ENCODE measurements around the gene SNX9.

DNA sequence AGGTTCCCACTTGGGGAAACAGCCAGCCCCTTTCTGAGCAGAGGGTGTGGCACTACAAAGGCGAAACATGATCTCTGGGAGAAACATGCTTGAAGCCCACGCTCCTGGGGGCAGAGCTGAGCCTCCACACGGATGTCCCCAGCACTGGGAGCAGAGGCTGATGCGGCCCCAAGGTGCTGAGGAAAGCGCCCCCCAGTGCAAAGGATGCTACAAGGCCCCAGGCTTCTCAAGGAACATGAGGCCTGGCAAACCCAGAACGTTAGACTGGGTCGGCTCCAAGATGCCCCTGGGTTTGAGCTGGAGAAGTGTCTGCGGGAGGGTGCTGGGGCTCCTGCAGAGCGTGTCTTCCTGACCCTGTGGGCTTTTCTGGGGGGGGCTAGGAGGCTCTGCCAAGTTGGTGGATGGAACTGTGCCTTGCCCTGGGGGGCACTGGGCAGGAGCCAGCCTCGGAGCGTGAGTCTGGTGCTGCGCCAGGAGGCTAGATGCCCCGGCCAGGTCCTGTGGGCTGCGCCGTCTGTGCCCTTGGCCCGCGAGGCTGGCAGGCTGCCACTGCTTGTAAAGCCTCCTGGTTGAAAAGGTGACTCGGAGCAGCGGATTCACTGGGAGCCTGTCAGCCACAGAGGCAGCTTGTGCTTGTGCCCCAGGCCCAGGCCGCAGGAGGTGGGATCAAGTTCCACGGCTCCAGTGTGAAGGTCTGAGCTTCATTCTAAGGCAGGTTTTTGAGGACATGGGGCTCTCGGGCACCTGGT is 166.7 kb downstream of the SNX9 start:
- TF ChIP-seq POLR2A (IDR thresholded peaks at IDR 0.05; ENCODE audit: low read depth, low read length) (no peak), EZH2 (IDR thresholded peaks at IDR 0.05; ENCODE audit: borderline replicate concordance, control insufficient read depth, low read depth, low read length) (no peak), SIN3A (IDR thresholded peaks at IDR 0.05; ENCODE audit: low read depth, low read length) (no peak), EP300 (IDR thresholded peaks at IDR 0.05; ENCODE audit: borderline replicate concordance in 1 of 2, control insufficient read depth in 1 of 2, low read depth in 2 of 2, low read length in 2 of 2) (no peak), NR2C1 (IDR thresholded peaks at IDR 0.05) (no peak), HCFC1 (IDR thresholded peaks at IDR 0.05; ENCODE audit: low read length) (no peak), BHLHE40 (IDR thresholded peaks at IDR 0.05; ENCODE audit: borderline replicate concordance in 1 of 2, low read depth in 2 of 2, low read length in 1 of 2) (no peak)
- TF ChIP-seq, protein P1, sequence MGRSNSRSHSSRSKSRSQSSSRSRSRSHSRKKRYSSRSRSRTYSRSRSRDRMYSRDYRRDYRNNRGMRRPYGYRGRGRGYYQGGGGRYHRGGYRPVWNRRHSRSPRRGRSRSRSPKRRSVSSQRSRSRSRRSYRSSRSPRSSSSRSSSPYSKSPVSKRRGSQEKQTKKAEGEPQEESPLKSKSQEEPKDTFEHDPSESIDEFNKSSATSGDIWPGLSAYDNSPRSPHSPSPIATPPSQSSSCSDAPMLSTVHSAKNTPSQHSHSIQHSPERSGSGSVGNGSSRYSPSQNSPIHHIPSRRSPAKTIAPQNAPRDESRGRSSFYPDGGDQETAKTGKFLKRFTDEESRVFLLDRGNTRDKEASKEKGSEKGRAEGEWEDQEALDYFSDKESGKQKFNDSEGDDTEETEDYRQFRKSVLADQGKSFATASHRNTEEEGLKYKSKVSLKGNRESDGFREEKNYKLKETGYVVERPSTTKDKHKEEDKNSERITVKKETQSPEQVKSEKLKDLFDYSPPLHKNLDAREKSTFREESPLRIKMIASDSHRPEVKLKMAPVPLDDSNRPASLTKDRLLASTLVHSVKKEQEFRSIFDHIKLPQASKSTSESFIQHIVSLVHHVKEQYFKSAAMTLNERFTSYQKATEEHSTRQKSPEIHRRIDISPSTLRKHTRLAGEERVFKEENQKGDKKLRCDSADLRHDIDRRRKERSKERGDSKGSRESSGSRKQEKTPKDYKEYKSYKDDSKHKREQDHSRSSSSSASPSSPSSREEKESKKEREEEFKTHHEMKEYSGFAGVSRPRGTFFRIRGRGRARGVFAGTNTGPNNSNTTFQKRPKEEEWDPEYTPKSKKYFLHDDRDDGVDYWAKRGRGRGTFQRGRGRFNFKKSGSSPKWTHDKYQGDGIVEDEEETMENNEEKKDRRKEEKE (IDR thresholded peaks at IDR 0.05): no peak
- TF ChIP-seq, protein P2, sequence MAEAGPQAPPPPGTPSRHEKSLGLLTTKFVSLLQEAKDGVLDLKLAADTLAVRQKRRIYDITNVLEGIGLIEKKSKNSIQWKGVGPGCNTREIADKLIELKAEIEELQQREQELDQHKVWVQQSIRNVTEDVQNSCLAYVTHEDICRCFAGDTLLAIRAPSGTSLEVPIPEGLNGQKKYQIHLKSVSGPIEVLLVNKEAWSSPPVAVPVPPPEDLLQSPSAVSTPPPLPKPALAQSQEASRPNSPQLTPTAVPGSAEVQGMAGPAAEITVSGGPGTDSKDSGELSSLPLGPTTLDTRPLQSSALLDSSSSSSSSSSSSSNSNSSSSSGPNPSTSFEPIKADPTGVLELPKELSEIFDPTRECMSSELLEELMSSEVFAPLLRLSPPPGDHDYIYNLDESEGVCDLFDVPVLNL (IDR thresholded peaks at IDR 0.05; ENCODE audit: low read depth, low read length): no peak
- TF ChIP-seq, protein P3, sequence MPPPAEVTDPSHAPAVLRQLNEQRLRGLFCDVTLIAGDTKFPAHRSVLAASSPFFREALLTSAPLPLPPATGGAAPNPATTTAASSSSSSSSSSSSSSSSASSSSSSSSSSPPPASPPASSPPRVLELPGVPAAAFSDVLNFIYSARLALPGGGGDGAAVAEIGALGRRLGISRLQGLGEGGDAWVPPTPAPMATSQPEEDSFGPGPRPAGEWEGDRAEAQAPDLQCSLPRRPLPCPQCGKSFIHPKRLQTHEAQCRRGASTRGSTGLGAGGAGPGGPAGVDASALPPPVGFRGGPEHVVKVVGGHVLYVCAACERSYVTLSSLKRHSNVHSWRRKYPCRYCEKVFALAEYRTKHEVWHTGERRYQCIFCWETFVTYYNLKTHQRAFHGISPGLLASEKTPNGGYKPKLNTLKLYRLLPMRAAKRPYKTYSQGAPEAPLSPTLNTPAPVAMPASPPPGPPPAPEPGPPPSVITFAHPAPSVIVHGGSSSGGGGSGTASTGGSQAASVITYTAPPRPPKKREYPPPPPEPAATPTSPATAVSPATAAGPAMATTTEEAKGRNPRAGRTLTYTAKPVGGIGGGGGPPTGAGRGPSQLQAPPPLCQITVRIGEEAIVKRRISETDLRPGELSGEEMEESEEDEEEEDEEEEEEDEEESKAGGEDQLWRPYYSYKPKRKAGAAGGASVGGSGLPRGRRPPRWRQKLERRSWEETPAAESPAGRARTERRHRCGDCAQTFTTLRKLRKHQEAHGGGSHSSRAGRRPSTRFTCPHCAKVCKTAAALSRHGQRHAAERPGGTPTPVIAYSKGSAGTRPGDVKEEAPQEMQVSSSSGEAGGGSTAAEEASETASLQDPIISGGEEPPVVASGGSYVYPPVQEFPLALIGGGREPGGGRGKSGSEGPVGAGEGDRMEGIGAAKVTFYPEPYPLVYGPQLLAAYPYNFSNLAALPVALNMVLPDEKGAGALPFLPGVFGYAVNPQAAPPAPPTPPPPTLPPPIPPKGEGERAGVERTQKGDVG (CRISPR knock-in tag; IDR thresholded peaks at IDR 0.05): no peak
- TF ChIP-seq, protein P4, sequence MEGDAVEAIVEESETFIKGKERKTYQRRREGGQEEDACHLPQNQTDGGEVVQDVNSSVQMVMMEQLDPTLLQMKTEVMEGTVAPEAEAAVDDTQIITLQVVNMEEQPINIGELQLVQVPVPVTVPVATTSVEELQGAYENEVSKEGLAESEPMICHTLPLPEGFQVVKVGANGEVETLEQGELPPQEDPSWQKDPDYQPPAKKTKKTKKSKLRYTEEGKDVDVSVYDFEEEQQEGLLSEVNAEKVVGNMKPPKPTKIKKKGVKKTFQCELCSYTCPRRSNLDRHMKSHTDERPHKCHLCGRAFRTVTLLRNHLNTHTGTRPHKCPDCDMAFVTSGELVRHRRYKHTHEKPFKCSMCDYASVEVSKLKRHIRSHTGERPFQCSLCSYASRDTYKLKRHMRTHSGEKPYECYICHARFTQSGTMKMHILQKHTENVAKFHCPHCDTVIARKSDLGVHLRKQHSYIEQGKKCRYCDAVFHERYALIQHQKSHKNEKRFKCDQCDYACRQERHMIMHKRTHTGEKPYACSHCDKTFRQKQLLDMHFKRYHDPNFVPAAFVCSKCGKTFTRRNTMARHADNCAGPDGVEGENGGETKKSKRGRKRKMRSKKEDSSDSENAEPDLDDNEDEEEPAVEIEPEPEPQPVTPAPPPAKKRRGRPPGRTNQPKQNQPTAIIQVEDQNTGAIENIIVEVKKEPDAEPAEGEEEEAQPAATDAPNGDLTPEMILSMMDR (IDR thresholded peaks at IDR 0.05 in 2 of 3, conservative IDR thresholded peaks at IDR 0.05 in 1 of 3; ENCODE audit: control insufficient read depth in 2 of 3, extremely low read depth in 1 of 3, insufficient read depth in 1 of 3, low read depth in 3 of 3, low read length in 3 of 3): no peak
